Heart left ventricle (tissue), 16 donors: ENCODE data around the gene IGHMBP2. TPM values are rescaled to one million over a fixed set of nuclear protein-coding genes. Genes with fewer than 3 reads are reported as not detected.

Experiments used
- ATAC-seq, 4 donors: fragments of 200-7000 bp; cut with Tn5 transposase; one replicate each; pipeline ENCODE4 v1.9.1; 2020 to 2022; ENCODE audit warnings: moderate library complexity in 4 of 4, mild to moderate bottlenecking in 3 of 4, moderate number of reproducible peaks in 1 of 4
- DNase-seq, 5 donors: peaks; one replicate each; pipeline ENCODE4 v3.0.0-alpha.2; 2020
- H3K27ac ChIP-seq, 12 donors: fragments of 200-600 bp; sonication (generic) in 4 of 12; one replicate each; pipeline versions ENCODE4 v1.5.0 to v1.8.0; 2016 to 2022; ENCODE audit warnings: mild to moderate bottlenecking in 2 of 12
- H3K27me3 ChIP-seq, 9 donors: fragments of 200-600 bp; sonication (generic) in 2 of 9; one replicate each; pipeline versions ENCODE4 v1.5.1 to v1.8.0; 2016 to 2022; ENCODE audit warnings: mild to moderate bottlenecking in 3 of 9
- H3K36me3 ChIP-seq, 9 donors: fragments of 200-600 bp; sonication (generic) in 2 of 9; one replicate each; pipeline versions ENCODE4 v1.5.0 to v1.8.0; 2018 to 2022; ENCODE audit warnings: mild to moderate bottlenecking in 2 of 9
- H3K4me1 ChIP-seq, 12 donors: fragments of 200-600 bp; sonication (generic) in 4 of 12; one replicate each; pipeline versions ENCODE4 v1.5.0 to v1.8.0; 2016 to 2022; ENCODE audit warnings: mild to moderate bottlenecking in 3 of 12
- H3K4me3 ChIP-seq, 12 donors: fragments of 200-600 bp; sonication (generic) in 4 of 12; one replicate each; pipeline versions ENCODE4 v1.5.0 to v1.8.0; 2017 to 2022; ENCODE audit warnings: mild to moderate bottlenecking in 9 of 12, moderate library complexity in 4 of 12
- H3K9me3 ChIP-seq, 12 donors: fragments of 200-600 bp; sonication (generic) in 4 of 12; one replicate each; pipeline versions ENCODE4 v1.5.0 to v1.8.0; 2016 to 2022; ENCODE audit warnings: mild to moderate bottlenecking in 1 of 12
- CTCF ChIP-seq, 12 donors: fragments of 200-600 bp; sonication (generic) in 4 of 12; IDR thresholded peaks; one replicate each; pipeline versions ENCODE4 v1.5.0 to v1.8.0; 2018 to 2022; ENCODE audit warnings: antibody characterized with exemption in 12 of 12, mild to moderate bottlenecking in 5 of 12
- POLR2A ChIP-seq, 2 donors: fragments of 450-650 bp; IDR thresholded peaks; one replicate each; pipeline ENCODE4 v1.6.1; 2017; ENCODE audit warnings: antibody characterized with exemption in 2 of 2, mild to moderate bottlenecking in 2 of 2, moderate library complexity in 2 of 2
- WGBS, 4 donors: extraction: QIAGEN DNeasy Blood & Tissue Kit in 2 of 4; methylation state at CpG; one replicate each; pipeline versions ENCODE4 v1.1.5 to v1.1.7; 2013 to 2018; 5-methylcytosine and 5-hydroxymethylcytosine counted together
- intact Hi-C, 10 donors: fragments of 100-400 bp; cut with DNase I; formaldehyde crosslinking; loops; one replicate each; pipeline versions ENCODE4 v1.11.1 to v1.14.2; 2022
- polyA plus RNA-seq, 2 donors: library from polyadenylated mRNA; stranded (reverse); fragments of 200-250 nt; gene quantifications; one replicate each; pipeline ENCODE4 v1.2.3, GENCODE V29; 2013
- total RNA-seq, 9 donors: library from RNA; depleted of rRNA in 2 of 9; stranded (reverse); fragments of >200 nt in 2 of 9; fragmentation: NEBNext Ultra II Directional in 3 of 9; extraction: Animal tissue kit (Norgen Biotek cat#: 25700) in 3 of 9; gene quantifications; one replicate each; pipeline versions ENCODE4 v1.1.0 to v1.2.4, GENCODE V29; 2016 to 2023
- donor health status: ischemic (EF 13 %, LVEDD 7.1; RV severe dilation, severe dysfunction).
- donor health status: healthy with polysubstance abuse.
- donor health status: DM: no; HTN: yes; CAD: no.
- donor health status: DM: no; HTN: no; CAD: no.
- donor health status: ischemic (EF 25% LVEDD 6.9; RV normal size, moderate dysfunction).
- donor health status: ischemic (EF 25% LVEDD 5.7; RV mildly dilated, moderate dysfunction).
- donor health status: healthy.
- donor health status: DM: yes; HTN: yes; CAD: no.
- donor health status: ischemic (EF 35%, LVEDD 5.7; RV mildly dilated, moderate dysfunction).
- donor health status: nonischemic (EF 11% LVEDD 7.7; RV severe dilation, severe dysfunction).
- donor health status: DM: yes; HTN: yes; CAD: no.
- donor health status: PGD.
- donor health status: ischemic (EF 29% LVEDD 5.4; RV normal size, mild dysfunction).
- donor health status: nonischemic (EF 23%, LVEDD 6.1; RV moderate dilation, normal function).

IGHMBP2 gene
- total and polyA plus RNA-seq, 11 donors, result 8.3 to 18.9 (median 12.6) TPM

- Histone ChIP-seq H3K27ac (peak overlapping the region; percentile 26 to 90 (median 81)), H3K36me3 (peaks cover 0 to 52% (median 45%) of the 10 kb centered on the region in 9 donors), H3K27me3 (no peaks in the 10 kb centered on the region), H3K4me3 (peak overlapping the region in 5 of 12 donors; percentile 9 to 39 (median 31)), H3K9me3 (no peaks in the 10 kb centered on the region), H3K4me1 (peaks cover 6 to 31% (median 18%) of the 10 kb centered on the region in 12 donors)
- DNase-seq (peak in 1 of 5 donors; percentile 20), ATAC-seq (peak; percentile 1 to 20 (median 7))
- no peak for TF ChIP-seq CTCF (IDR thresholded peaks at IDR 0.05)
- TF ChIP-seq POLR2A (IDR thresholded peaks at IDR 0.05), result no peak
- intact Hi-C loops, result loop anchor here in 4 of 10 donors (2.0 to 5.0 kb wide), 4 partner anchors 49 to 121 kb away; partner anchors contain the start of genes CPT1A (in 1 of the 4) and MRGPRF (in 1 of the 4)
- 29 to 32% (median 31%) methylated on average over 7 to 17 of the region's 17 CpGs for WGBS, 4 donors
These were observed 12.2 kb upstream of the IGHMBP2 start for GRCh38 chr11:68891351-68891948.

DNA sequence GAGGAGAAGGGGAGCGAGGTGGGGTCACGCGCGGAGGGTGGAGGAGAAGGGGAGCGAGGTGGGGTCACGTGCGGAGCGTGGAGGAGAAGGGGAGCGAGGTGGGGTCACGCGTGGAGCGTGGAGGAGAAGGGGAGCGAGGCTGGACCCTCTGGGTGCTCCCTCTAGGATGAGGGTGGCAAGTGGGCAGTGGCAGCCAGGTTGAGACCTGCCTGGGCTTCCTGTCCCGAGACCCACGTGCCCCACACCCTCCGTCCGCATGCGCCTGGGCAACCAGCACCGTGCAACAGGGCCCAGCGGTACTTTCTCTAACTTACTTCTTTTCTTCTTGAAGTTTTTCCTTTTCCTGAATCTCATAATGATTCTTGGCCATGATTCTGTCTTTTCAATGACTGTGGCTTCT, 11.1 kb upstream of the IGHMBP2 start:
- TF ChIP-seq CTCF (IDR thresholded peaks at IDR 0.05) (no peak), POLR2A (IDR thresholded peaks at IDR 0.05) (no peak)
- Histone ChIP-seq H3K4me3 (no peak overlapping the region), H3K4me1 (peaks cover 6 to 32% (median 18%) of the 10 kb centered on the region in 12 donors), H3K27ac (no peak overlapping the region), H3K27me3 (no peaks in the 10 kb centered on the region), H3K9me3 (no peaks in the 10 kb centered on the region), H3K36me3 (peaks cover 0 to 64% (median 57%) of the 10 kb centered on the region in 9 donors)
- ATAC-seq (no peak), DNase-seq (no peak)
- 93 to 97% (median 94%) methylated on average over 19 to 20 of the region's 20 CpGs for WGBS, 4 donors
- intact Hi-C loops, result loop anchor here in 2 of 10 donors (5.0 kb wide), 2 partner anchors 50 to 120 kb away; partner anchors contain the start of genes CPT1A (in 1 of the 2) and MRGPRF (in 1 of the 2)

- WGBS, 4 donors, result 81 to 86% (median 83%) methylated on average over 5 of the region's 5 CpGs
- no peaks in the 10 kb centered on the region for H3K27me3 ChIP-seq
- H3K4me1 ChIP-seq, result peaks cover 6 to 32% (median 18%) of the 10 kb centered on the region in 12 donors
- no peaks in the 10 kb centered on the region for H3K9me3 ChIP-seq
- ATAC-seq (no peak), DNase-seq (no peak)
- H3K27ac ChIP-seq, result no peak overlapping the region
- TF ChIP-seq POLR2A (IDR thresholded peaks at IDR 0.05) (no peak), CTCF (IDR thresholded peaks at IDR 0.05) (no peak)
- H3K36me3 ChIP-seq, result peaks cover 0 to 71% (median 64%) of the 10 kb centered on the region in 9 donors
- intact Hi-C loops, result loop anchor here in 2 of 10 donors (5.0 kb wide), 2 partner anchors 51 to 119 kb away; partner anchors contain the start of genes CPT1A (in 1 of the 2) and MRGPRF (in 1 of the 2)
- H3K4me3 ChIP-seq, result no peak overlapping the region
These were observed 10.4 kb upstream of the IGHMBP2 start for GRCh38 chr11:68893282-68893681.

- Histone ChIP-seq H3K36me3 (peaks cover 0 to 90% (median 82%) of the 10 kb centered on the region in 9 donors), H3K27ac (peak overlapping the region in 2 of 12 donors; percentile 40 to 61)
- intact Hi-C loops, result no loop called here
These were observed 7.3 kb upstream of the IGHMBP2 start for GRCh38 chr11:68896171-68896959.

More at GRCh38 chr11:68896171-68896959, 7.3 kb upstream of the IGHMBP2 start:
- Histone ChIP-seq H3K4me3 (no peak overlapping the region), H3K4me1 (peaks cover 4 to 19% (median 6%) of the 10 kb centered on the region in 12 donors), H3K27me3 (no peaks in the 10 kb centered on the region), H3K9me3 (no peaks in the 10 kb centered on the region)
- 84 to 90% (median 88%) methylated on average over 23 of the region's 23 CpGs for WGBS, 4 donors
- ATAC-seq, result peak in 3 of 4 donors; percentile 26 to 72 (median 49)
- DNase-seq, result no peak
- TF ChIP-seq CTCF (IDR thresholded peaks at IDR 0.05) (no peak), POLR2A (IDR thresholded peaks at IDR 0.05) (no peak)
